HG02759 (cell line): ENCODE results near the gene PRDM5.

Source experiments
- ATAC-seq: cut with Tn5 transposase; IDR thresholded peaks from one replicate; pipeline ENCODE4 v1.9.1; 2021; ENCODE audit warnings: mild to moderate bottlenecking, moderate library complexity; ENCODE audit not compliant: unreplicated experiment

Gene PRDM5

GRCh38 chr4:120821977-120822376 lies 100.5 kb downstream of the PRDM5 start:
- ATAC-seq: no peak

- ATAC-seq: no peak
These were observed 101.5 kb downstream of the PRDM5 start for GRCh38 chr4:120821029-120821428.

- ATAC-seq: no peak
These were observed 102.6 kb downstream of the PRDM5 start for GRCh38 chr4:120819805-120820437.

- no peak for ATAC-seq
These were observed 106.1 kb downstream of the PRDM5 start for GRCh38 chr4:120816296-120816965.

- no peak for ATAC-seq
These were observed 107.2 kb downstream of the PRDM5 start for GRCh38 chr4:120815361-120815760.

GRCh38 chr4:120814886-120815285 lies 107.6 kb downstream of the PRDM5 start:
- no peak for ATAC-seq

GRCh38 chr4:120812216-120812615 lies 110.3 kb downstream of the PRDM5 start:
- no peak for ATAC-seq

- ATAC-seq: no peak
These were observed 113.0 kb downstream of the PRDM5 start for GRCh38 chr4:120809518-120809917.

- ATAC-seq: no peak
These were observed 113.9 kb downstream of the PRDM5 start for GRCh38 chr4:120808475-120809141.

- ATAC-seq: no peak
These were observed 121.3 kb downstream of the PRDM5 start for GRCh38 chr4:120801137-120801758.

GRCh38 chr4:120798570-120798969 lies 124.0 kb downstream of the PRDM5 start:
- no peak for ATAC-seq

- no peak for ATAC-seq
These were observed 126.3 kb downstream of the PRDM5 start for GRCh38 chr4:120796271-120796670.

GRCh38 chr4:120785202-120785601 lies 137.3 kb downstream of the PRDM5 start:
- ATAC-seq: no peak

GRCh38 chr4:120777459-120777858 lies 145.1 kb downstream of the PRDM5 start:
- ATAC-seq: no peak

GRCh38 chr4:120775431-120775830 lies 147.1 kb downstream of the PRDM5 start:
- ATAC-seq: no peak

- ATAC-seq: no peak
These were observed 148.9 kb downstream of the PRDM5 start for GRCh38 chr4:120773641-120774040.

- ATAC-seq: no peak
These were observed 150.6 kb downstream of the PRDM5 start for GRCh38 chr4:120771907-120772306.

GRCh38 chr4:120770897-120771296 lies 151.6 kb downstream of the PRDM5 start:
- ATAC-seq: no peak

GRCh38 chr4:120769227-120769626 lies 153.3 kb downstream of the PRDM5 start:
- no peak for ATAC-seq

GRCh38 chr4:120765260-120765680 lies 157.3 kb downstream of the PRDM5 start:
- ATAC-seq: peak; percentile 21

- no peak for ATAC-seq
These were observed 158.9 kb downstream of the PRDM5 start for GRCh38 chr4:120763650-120764049.

- ATAC-seq: no peak
These were observed 161.5 kb downstream of the PRDM5 start for GRCh38 chr4:120761070-120761469.
